Activated CD4-positive, alpha-beta T cell treated with anti-CD3 and anti-CD28 coated beads, Interleukin-2, amount 50 U/mL, for 16 hours (primary cell): ENCODE results near the gene ADGRF5.

Experiments
- DNase-seq: peaks from one replicate; pipeline ENCODE4 v3.0.0-alpha.2; 2020

ADGRF5 gene

DNA sequence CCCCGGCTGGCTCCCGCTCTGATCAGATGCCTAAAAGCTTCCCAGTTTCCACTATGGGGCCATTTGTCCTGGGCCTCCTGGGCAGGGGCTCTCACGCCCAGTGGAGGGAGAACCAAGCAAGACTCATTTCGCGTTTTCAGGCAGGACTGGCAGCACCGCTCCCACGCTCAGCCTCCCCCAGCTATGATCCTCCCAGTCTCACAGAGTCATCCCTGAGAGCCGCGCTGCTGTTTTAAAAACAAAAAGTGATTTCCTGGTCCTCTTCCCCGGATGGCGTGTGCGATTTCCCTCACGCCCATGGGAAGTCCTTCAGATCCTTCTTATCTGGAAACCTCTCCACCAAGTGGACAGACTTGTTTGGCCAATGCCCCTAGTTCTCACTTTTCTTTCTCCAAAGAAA is at the start of gene ADGRF5:
ADGRF5 (minus strand) TSS at position 208 of the 400 bp plus-strand sequence. CDS start 15,176 bp downstream, outside the sequence.
- no peak for DNase-seq

DNA sequence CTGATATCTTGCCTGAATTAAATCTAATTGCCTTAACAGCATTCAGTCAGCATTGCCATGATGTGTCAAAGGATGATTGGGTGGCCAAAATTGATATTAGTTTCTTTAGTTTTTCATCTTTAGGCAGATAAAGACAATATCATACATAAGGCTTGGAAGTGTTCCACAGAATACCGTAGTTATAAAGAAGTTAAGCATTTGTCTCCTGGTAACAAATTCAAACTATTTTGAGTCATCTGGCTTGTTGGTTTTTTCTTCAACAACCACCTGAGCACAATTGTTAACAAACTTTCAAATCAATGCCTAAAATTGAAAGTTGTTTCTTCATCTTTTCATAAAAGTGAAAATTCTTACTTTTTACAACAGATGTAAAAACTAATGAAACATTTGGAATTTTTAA is 47.5 kb upstream of the ADGRF5 start:
- no peak for DNase-seq

- no peak for DNase-seq
Observed at GRCh38 chr6:46967826-46968349, 46.1 kb upstream of the ADGRF5 start.

DNA sequence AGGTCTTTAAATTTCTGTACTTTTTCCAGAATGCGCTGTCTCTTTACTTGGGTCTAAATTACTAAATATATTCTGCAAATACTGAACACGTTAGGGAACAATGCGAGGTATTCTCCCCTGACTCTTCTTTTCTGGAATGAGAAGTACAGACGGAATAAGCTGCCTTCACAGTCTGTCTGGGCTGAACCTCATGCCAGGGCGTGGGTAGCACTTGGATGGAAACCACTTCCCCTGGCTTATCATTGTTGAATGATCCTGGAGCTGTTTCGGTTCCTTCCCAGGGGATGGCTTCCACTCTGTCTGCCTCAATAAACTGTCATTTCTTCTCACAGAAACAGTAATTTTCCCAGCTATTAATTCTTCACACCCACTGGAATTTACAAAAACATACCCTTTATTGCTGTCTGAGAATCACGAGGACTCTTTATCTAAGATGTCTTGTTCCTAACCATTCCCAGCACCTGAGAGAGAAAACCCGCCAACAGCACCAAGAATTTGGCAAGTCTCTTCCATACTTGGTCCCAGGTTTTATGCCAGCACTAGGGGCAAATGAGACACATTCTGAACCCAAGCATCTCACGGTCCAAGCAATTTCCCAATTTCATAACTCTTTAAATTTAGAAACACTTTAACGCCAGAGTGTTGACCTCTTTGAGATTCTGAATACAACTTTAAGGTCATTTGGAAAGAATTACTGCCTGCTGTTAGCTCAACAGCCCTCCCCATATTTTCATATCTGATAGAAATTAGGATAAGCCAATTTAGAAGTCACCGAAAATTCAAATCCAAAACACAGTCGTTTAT is 43.2 kb upstream of the ADGRF5 start:
- no peak for DNase-seq

GRCh38 chr6:46963626-46964025 is 41.9 kb upstream of the ADGRF5 start:
- no peak for DNase-seq

GRCh38 chr6:46963039-46963438 is 41.3 kb upstream of the ADGRF5 start:
- DNase-seq: no peak

GRCh38 chr6:46961711-46962110 is 40.0 kb upstream of the ADGRF5 start:
- DNase-seq: no peak

DNA sequence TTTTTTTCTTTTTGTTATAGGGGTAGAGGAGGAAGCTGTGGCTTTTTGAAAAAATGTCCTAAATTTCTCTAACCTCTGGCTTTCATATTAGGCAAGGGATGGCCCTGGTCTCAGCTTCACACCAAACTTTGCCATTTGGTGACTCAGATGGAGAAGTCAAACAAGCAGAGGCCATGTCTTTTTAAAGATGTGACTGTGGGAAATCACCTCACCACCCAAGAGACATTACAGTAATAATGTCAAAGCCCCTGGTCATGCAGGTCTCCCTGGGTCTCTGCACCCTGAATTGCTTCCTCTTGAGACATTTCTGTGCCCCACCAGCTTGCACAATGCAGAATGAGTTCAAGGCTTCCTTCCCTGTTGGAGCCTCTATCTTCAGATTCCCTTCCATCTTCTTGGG is 39.5 kb upstream of the ADGRF5 start:
- no peak for DNase-seq

GRCh38 chr6:46959419-46959818 is 37.7 kb upstream of the ADGRF5 start:
- DNase-seq: no peak

DNA sequence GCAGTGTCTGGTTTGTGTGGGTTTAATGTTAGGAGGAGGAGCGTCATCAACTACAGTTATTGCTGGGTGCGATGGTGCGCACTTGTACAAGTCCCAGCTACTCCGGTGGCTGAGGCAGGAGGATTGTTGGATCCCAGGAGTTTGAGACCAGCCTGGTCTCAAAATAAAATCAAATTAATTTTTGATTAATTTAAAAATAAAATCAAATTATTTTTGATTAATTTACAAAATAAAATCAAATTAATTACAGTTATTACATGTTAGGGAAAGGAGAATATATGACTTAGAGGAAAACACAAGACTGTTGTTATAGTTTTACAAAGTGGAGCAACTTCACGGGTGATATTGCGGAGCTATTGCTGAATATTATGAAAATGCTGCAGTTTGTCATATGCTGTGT is 34.7 kb upstream of the ADGRF5 start:
- no peak for DNase-seq

DNA sequence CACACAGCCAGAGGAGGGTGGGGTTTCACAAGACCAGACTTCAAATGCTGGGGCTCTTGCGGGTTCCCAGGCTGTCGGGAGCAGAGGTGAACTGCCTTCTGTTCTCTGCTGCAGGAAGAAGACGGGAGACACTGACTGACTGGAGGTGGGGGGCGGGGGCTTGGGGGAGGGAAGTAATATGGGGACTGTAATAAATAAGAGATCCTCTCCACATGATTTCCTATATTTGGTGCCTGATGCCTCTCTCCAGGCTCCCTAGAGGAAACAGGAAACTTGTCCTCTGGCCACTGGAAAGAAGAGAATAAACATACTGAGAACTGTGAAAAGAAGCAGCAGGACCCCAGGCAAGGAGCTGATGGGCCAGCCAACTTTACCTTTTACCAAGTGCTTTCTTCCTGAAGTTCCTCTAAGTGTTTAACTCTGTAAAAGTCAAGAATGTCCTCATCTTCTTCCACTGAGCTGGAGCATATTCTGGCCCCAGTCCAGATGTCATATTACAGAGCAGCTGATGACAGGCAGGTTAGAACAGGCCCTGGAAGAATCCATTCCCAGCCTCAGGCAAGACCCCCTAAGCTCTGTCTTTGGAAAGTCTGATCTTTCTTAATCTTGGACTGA is 33.2 kb upstream of the ADGRF5 start:
- no peak for DNase-seq

DNA sequence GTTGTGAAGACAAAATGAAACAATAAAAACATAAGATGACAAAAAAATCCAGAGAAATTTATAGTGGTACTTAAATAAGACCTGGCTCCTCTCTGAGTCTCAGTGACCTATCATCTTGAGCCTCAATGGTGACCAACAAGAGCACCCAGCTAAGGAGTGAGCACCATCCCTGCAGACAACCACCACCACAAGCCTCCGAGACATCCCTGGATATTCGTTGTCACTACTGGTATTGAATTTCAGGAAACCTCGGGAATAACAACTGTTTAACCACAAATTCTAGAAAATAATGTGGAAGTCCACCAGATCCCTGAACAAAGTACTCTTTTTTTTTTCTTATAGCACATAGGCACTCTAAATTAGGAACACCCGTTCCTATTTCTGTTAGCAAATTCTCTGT is 32.2 kb upstream of the ADGRF5 start:
- no peak for DNase-seq

DNA sequence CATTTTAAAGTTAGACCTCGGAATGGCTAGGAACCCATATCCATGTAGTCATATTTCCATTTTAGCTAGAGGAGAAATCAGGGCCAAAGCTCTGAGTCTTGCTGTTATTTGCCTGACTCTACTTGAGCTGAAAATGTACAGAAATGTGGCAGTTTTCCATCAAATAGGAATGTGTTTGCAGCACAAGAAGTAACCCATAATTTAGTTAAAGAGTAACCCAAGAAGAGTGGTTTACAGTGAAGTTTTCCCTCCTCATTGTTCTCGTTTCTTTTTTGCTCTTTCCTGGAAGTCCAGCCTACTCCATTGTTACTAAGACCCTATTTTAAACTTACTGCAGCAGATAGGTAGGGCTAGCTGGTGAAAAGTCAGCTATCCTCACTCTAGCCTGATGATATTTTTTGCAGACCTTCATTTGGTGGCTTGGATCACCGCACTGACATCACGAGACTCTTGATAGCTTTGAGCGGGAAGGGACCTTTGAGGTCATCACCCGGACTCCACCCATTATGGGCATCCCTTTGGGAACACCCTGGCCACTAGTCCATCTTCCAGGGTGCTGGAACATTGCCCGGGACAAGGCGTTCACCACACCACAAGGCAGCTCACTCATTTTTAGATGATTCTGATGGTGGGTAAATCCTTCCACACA is 28.0 kb upstream of the ADGRF5 start:
- no peak for DNase-seq

- no peak for DNase-seq
Observed at GRCh38 chr6:46948699-46949098, 27.0 kb upstream of the ADGRF5 start.

- DNase-seq: no peak
Observed at GRCh38 chr6:46947497-46947896, 25.8 kb upstream of the ADGRF5 start.

GRCh38 chr6:46940433-46941226 is 18.9 kb upstream of the ADGRF5 start:
- no peak for DNase-seq

- no peak for DNase-seq
Observed at GRCh38 chr6:46937642-46938041, 15.9 kb upstream of the ADGRF5 start.

DNA sequence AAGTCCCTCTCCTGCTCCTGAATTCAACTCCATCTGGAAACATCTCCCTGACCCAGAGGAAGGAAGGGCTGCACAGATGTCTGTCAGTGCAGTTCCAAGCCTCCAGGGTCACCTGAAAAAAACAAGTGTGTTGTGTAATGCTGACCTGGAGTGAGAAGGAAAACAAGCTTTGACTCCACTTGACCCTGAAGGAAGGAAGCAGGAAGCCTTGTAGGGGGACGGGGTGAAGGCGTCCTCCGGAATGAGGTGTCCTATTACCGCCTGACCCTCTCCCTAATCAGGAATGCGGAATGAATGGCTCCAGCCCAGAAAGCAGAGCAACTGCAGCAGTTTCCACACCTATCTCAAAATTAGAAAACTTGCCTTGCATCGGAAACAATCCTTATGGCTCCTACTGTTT is 13.9 kb upstream of the ADGRF5 start:
- no peak for DNase-seq

- no peak for DNase-seq
Observed at GRCh38 chr6:46933751-46934150, 12.0 kb upstream of the ADGRF5 start.

DNA sequence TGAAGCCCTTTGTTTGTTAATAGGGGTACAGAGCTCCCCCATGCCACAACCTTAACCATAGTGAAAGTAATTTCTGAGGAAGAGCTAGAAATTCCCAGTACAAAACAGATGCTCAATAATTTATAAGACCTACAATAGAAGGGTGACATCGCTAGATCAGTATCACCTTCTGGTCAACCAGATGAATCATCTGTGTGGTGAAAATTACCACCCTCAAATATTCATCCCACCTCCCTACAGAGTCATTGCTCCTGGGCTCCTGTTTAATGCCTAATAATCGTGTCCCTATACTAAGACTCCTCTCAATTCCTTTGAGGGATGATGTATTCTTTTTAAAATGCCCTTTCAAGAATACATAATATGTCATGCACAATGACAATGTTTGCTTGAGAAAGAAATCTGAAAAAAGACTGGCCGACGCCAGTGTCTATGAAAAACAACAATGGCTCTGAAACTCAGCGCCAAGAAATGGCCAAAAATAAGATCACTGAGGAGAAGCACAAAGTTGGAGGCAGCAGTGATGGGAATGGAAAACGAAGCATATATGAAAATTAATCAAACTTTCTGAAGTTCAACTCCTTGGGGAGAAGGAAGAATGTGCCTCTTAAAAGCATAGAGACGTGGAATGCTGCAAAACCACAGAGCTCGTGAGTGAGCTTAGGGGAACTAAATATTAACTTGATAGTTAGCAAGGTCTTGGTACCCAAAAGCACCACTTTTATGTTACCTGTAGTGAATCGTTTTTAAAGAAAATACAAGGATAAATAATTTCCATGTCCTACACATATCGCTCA is 11.0 kb upstream of the ADGRF5 start:
- DNase-seq: no peak

DNA sequence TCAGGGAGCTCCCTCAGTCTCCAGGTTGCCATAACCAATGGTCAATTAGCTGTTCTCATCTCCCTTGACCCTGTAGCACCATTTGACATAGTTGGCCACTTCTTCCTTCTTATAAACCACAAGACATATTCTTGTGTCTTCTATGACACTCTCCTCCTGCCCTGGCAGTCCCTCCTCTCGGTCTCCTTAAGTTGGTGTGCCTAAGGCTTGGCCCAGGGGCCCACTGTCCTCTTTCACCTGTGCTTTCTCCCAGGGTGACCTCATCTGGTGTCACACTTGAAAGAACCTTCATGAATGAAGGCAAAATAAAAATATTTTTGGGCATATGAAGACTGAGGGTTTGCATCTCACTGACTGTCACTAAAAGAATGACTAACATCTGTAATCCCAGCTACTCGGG is 9.7 kb upstream of the ADGRF5 start:
- DNase-seq: no peak

- no peak for DNase-seq
Observed at GRCh38 chr6:46930331-46930730, 8.6 kb upstream of the ADGRF5 start.
